Neural progenitor cell (in vitro differentiated cells): ENCODE measurements around the gene CAPRIN1. TPM values are rescaled to one million over a fixed set of nuclear protein-coding genes. Genes with fewer than 3 reads are reported as not detected.
A peak's percentile ranks its signal among the peaks of the same experiment; 100 is the strongest.

Experiments used
- DNase-seq: peaks from one replicate; pipeline ENCODE4 v3.0.0-alpha.2; 2016; ENCODE audit warnings: low spot score
- H2AFZ ChIP-seq: fragments of 200-600 bp; sonication (generic); replicated peaks from 2 replicates; pipeline ENCODE4 v1.6.1; 2016; ENCODE audit warnings: antibody characterized with exemption
- H3F3A ChIP-seq: fragments of 200-600 bp; sonication (generic); 2 replicates; pipeline ENCODE4 v1.6.1; 2016; ENCODE audit warnings: antibody characterized with exemption, low read depth
- H3K27ac ChIP-seq: fragments of 200-600 bp; sonication (generic); 2 replicates; pipeline ENCODE4 v1.5.1; 2016; ENCODE audit warnings: mild to moderate bottlenecking
- H3K27me3 ChIP-seq: fragments of 200-600 bp; sonication (generic); 2 replicates; pipeline ENCODE4 v1.6.1; 2016; ENCODE audit warnings: mild to moderate bottlenecking, moderate library complexity
- H3K36me3 ChIP-seq: fragments of 200-600 bp; sonication (generic); 2 replicates; pipeline ENCODE4 v1.5.1; 2016
- H3K4me1 ChIP-seq: fragments of 200-600 bp; sonication (generic); 2 replicates; pipeline ENCODE4 v1.6.1; 2016; ENCODE audit warnings: mixed run types
- H3K4me2 ChIP-seq: fragments of 200-600 bp; sonication (generic); 2 replicates; pipeline ENCODE4 v1.6.1; 2016
- H3K4me3 ChIP-seq: fragments of 200-600 bp; sonication (generic); 2 replicates; pipeline ENCODE4 v1.5.1; 2016
- H3K79me2 ChIP-seq: fragments of 200-600 bp; sonication (generic); 2 replicates; pipeline ENCODE4 v1.6.1; 2016; ENCODE audit warnings: low read depth
- H3K9ac ChIP-seq: fragments of 200-600 bp; sonication (generic); 2 replicates; pipeline ENCODE4 v1.6.1; 2016
- H3K9me3 ChIP-seq: fragments of 200-600 bp; sonication (generic); 2 replicates; pipeline ENCODE4 v1.5.1; 2016; ENCODE audit warnings: low read depth
- H4K20me1 ChIP-seq: fragments of 200-600 bp; sonication (generic); 2 replicates; pipeline ENCODE4 v1.6.1; 2016; ENCODE audit warnings: low read depth
- H3K27ac Mint-ChIP-seq: 3 replicates; pipeline ENCODE4 v1.8.0; 2021; ENCODE audit warnings: mixed read lengths
- H3K27me3 Mint-ChIP-seq: 2 replicates; pipeline ENCODE4 v1.8.0; 2022; ENCODE audit warnings: low read depth, mild to moderate bottlenecking, inconsistent platforms, moderate library complexity, mixed read lengths; ENCODE audit not compliant: insufficient read depth
- H3K36me3 Mint-ChIP-seq: 3 replicates; pipeline ENCODE4 v1.8.0; 2021; ENCODE audit warnings: mixed read lengths
- H3K4me1 Mint-ChIP-seq: 3 replicates; pipeline ENCODE4 v1.8.0; 2021; ENCODE audit warnings: mixed read lengths
- H3K4me3 Mint-ChIP-seq: 3 replicates; pipeline ENCODE4 v1.8.0; 2021; ENCODE audit warnings: mild to moderate bottlenecking, moderate library complexity, mixed read lengths
- H3K9me3 Mint-ChIP-seq: 3 replicates; pipeline ENCODE4 v1.8.0; 2020; ENCODE audit warnings: mixed read lengths
- EZH2 ChIP-seq: fragments of 200-600 bp; sonication (generic); IDR thresholded peaks from 2 replicates; pipeline ENCODE4 v1.6.1; 2017; ENCODE audit warnings: antibody characterized with exemption, mild to moderate bottlenecking, moderate library complexity
- EZH2phosphoT487 ChIP-seq: fragments of 200-600 bp; sonication (generic); IDR thresholded peaks from 2 replicates; pipeline ENCODE4 v1.6.1; 2017; ENCODE audit warnings: antibody characterized with exemption
- total RNA-seq: library from RNA; depleted of rRNA; stranded (reverse); fragments of >200 nt; gene quantifications from 2 replicates; pipeline ENCODE4 v1.2.3, GENCODE V29; 2015; ENCODE audit warnings: low replicate concordance
- TF ChIP-seq, protein P1 (sequence below): fragments of 200-600 bp; sonication (generic); IDR thresholded peaks from 2 replicates; pipeline ENCODE4 v1.5.1; 2017; ENCODE audit warnings: antibody characterized with exemption, mild to moderate bottlenecking

Gene CAPRIN1
- total RNA-seq, 1 donor from 2014 or later = 498 TPM

DNA sequence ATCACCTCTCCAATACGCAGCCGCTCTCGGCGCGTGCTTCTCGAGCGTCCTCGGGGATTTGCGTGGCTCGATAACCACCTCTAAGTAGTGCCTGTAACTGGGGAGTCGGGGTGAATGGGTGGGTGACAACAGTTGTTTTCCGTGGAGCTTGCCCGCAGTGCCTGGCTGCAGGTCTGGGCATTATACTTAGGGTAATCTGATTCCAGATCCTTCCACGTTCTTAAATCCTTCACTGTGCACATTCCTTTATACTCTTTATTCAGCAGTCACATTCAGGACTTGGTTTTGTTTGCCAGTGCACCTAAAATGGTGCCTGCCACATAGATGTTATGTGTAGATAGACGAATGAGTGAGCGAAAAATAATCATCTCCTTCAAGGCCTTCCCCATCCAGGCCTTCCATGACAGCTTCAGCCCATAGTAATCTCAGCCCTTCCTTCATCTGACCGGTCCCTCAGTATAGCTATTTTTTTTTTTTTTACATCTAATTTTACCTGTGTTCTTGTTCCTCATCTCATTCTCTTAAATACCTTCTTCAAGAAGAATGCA, 54.5 kb downstream of the CAPRIN1 start:
- Mint-ChIP-seq H3K4me3 (peak overlapping the region; percentile 95), H3K9me3 (no peaks in the 10 kb centered on the region), H3K36me3 (no peaks in the 10 kb centered on the region), H3K4me1 (peaks cover 20% of the 10 kb centered on the region), H3K27ac (peak overlapping the region; percentile 64), H3K27me3 (peaks cover 13% of the 10 kb centered on the region)
- H3K36me3 ChIP-seq = peaks cover 3% of the 10 kb centered on the region
- no peak for DNase-seq
- TF ChIP-seq, protein P1, sequence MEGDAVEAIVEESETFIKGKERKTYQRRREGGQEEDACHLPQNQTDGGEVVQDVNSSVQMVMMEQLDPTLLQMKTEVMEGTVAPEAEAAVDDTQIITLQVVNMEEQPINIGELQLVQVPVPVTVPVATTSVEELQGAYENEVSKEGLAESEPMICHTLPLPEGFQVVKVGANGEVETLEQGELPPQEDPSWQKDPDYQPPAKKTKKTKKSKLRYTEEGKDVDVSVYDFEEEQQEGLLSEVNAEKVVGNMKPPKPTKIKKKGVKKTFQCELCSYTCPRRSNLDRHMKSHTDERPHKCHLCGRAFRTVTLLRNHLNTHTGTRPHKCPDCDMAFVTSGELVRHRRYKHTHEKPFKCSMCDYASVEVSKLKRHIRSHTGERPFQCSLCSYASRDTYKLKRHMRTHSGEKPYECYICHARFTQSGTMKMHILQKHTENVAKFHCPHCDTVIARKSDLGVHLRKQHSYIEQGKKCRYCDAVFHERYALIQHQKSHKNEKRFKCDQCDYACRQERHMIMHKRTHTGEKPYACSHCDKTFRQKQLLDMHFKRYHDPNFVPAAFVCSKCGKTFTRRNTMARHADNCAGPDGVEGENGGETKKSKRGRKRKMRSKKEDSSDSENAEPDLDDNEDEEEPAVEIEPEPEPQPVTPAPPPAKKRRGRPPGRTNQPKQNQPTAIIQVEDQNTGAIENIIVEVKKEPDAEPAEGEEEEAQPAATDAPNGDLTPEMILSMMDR = no peak
- TF ChIP-seq EZH2 (no peak), EZH2phosphoT487 (no peak)
- H3F3A ChIP-seq = peaks cover 49% of the 10 kb centered on the region
- H4K20me1 ChIP-seq = no peaks in the 10 kb centered on the region
- H3K27ac ChIP-seq = peak overlapping the region; percentile 16
- peaks cover 31% of the 10 kb centered on the region for H3K79me2 ChIP-seq
- H3K9ac ChIP-seq = peak overlapping the region; percentile 91
- peaks cover 3% of the 10 kb centered on the region for H3K4me1 ChIP-seq
- H3K27me3 ChIP-seq = no peaks in the 10 kb centered on the region
- H3K9me3 ChIP-seq = no peaks in the 10 kb centered on the region
- H3K4me2 ChIP-seq = peak overlapping the region; percentile 85
- H3K4me3 ChIP-seq = peak overlapping the region; percentile 81
- H2AFZ ChIP-seq = peak overlapping the region; percentile 69

DNA sequence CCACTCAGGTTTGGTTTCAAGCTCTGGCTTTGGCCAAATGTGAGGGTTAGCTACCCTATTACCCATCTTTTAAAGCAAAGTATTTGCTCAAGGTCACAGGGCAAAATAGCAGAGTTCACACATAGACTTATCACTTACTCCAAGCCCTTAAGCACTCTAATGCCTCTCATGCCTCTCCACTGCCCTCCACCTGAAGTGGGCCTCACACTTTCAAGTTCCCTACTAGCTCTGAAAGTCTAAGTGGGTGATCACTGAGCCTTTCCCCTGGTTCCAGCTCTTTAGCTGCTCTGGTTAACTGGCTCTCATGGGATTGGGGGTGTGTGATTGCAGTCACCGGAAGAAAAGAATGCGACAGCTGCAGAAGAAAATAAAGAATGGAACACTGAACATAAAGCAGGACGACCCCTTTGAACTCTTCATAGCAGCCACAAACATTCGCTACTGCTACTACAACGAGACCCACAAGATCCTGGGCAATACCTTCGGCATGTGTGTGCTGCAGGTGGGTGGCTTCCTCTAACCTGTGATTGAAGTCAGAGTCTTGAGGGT, 60.3 kb downstream of the CAPRIN1 start:
- H3K4me3 Mint-ChIP-seq = no peak overlapping the region
- H3K36me3 Mint-ChIP-seq = peaks cover 12% of the 10 kb centered on the region
- no peak overlapping the region for H3K4me3 ChIP-seq
- H3K9ac ChIP-seq = no peak overlapping the region
- no peaks in the 10 kb centered on the region for H3K9me3 ChIP-seq
- no peaks in the 10 kb centered on the region for H3F3A ChIP-seq
- no peaks in the 10 kb centered on the region for H4K20me1 ChIP-seq
- no peak for DNase-seq
- no peaks in the 10 kb centered on the region for H3K4me1 ChIP-seq
- H2AFZ ChIP-seq = no peak overlapping the region
- TF ChIP-seq EZH2 = no peak
- TF ChIP-seq, protein P1 = no peak
- TF ChIP-seq EZH2phosphoT487 = no peak
- H3K27ac Mint-ChIP-seq = no peak overlapping the region
- H3K27ac ChIP-seq = no peak overlapping the region
- H3K4me1 Mint-ChIP-seq = peaks cover 3% of the 10 kb centered on the region
- H3K27me3 ChIP-seq = no peaks in the 10 kb centered on the region
- H3K27me3 Mint-ChIP-seq = peaks cover 5% of the 10 kb centered on the region
- H3K36me3 ChIP-seq = no peaks in the 10 kb centered on the region
- peaks cover 19% of the 10 kb centered on the region for H3K79me2 ChIP-seq
- H3K9me3 Mint-ChIP-seq = no peaks in the 10 kb centered on the region
- no peak overlapping the region for H3K4me2 ChIP-seq

DNA sequence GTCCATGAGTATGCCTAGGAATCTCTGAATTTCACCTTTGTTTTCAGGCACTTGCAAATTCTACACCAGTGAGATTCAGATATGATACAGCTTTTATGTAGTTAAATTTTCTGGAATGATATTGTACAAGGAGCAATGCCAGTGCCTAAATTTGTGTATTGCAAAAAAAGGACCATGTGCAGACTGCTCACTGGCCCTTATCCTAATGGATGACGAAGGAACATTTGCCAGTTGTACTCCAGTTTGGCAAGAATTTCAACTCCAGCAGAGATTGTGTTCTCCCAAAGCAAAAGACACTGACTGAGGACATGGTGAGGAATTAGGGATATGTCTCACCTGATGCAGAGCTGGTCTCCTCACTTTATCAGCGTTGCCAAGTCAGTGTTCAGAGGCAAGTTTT, 62.5 kb downstream of the CAPRIN1 start:
- H3K79me2 ChIP-seq = no peaks in the 10 kb centered on the region
- no peak overlapping the region for H3K9ac ChIP-seq
- H3K4me3 Mint-ChIP-seq = no peak overlapping the region
- no peaks in the 10 kb centered on the region for H3K4me1 ChIP-seq
- H3K27ac ChIP-seq = no peak overlapping the region
- H4K20me1 ChIP-seq = no peaks in the 10 kb centered on the region
- H3K36me3 ChIP-seq = no peaks in the 10 kb centered on the region
- H2AFZ ChIP-seq = no peak overlapping the region
- no peaks in the 10 kb centered on the region for H3K9me3 Mint-ChIP-seq
- no peak overlapping the region for H3K27ac Mint-ChIP-seq
- no peak overlapping the region for H3K4me3 ChIP-seq
- TF ChIP-seq, protein P1 = no peak
- TF ChIP-seq EZH2 (no peak), EZH2phosphoT487 (no peak)
- H3K9me3 ChIP-seq = no peaks in the 10 kb centered on the region
- H3K27me3 ChIP-seq = no peaks in the 10 kb centered on the region
- no peaks in the 10 kb centered on the region for H3F3A ChIP-seq
- no peaks in the 10 kb centered on the region for H3K4me1 Mint-ChIP-seq
- H3K4me2 ChIP-seq = no peak overlapping the region
- peaks cover 3% of the 10 kb centered on the region for H3K27me3 Mint-ChIP-seq
- peaks cover 21% of the 10 kb centered on the region for H3K36me3 Mint-ChIP-seq
- DNase-seq = no peak
